ENCODE data around the gene PERM1. TPM values are rescaled to one million over a fixed set of nuclear protein-coding genes. Genes with fewer than 3 reads are reported as not detected.

The PERM1 gene
- polyA plus RNA-seq, 4 donors, result 0.14 to 0.38 (median 0.37) TPM; not detected in 1

DNA sequence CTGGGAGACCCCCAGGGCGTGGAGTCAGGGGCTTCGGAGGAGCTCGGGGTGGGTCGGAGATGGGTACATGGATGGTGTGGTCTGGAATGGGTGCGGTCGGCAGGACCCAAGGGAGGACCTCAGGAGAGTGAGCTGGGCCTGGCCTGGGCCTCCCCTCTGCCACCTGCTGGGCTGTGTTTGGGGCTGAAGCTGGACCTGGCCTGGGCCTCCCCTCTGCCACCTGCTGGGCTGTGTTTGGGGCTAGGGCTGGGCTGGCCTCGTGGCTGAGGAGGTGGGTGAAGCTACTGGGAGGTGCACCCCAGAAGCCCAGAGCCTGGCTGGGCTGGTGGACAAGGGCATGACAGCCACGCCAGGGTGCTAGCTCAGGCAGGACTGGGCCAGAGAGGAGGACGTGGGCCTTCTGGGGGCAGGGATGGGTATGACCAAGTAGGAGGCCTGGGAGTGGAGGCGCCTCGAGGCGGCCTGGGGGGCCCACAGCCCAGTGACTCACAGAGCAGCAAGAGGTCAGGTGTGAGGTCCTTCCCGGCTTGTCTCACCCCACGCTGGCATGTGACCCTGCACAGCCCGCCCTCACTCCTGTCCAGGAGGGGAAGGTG is 43.7 kb downstream of the PERM1 start:
- no peak for DNase-seq (ENCODE audit: low read depth in 4 of 4, low spot score in 3 of 4)

DNA sequence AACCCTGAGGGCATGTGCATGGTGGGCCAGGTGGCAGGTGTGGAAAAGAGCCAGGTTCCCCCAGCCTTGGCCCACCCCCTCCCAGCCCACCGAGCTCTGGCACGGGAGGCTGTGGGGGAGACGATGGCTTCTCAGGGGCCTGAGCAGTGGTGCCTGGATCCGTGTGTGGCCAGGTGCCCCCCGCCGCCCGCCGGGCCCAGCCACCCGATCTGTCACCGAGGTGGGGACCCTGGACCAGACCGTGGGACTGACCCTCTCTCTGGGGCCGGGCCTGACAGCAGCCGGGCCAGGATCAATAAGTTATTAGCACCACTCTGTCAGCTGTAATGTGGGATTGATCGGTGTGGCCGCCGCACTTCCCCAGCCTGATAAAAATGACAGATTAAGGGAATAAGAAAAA is 44.4 kb downstream of the PERM1 start:
- DNase-seq (ENCODE audit: low read depth in 4 of 4, low spot score in 3 of 4), result no peak

DNA sequence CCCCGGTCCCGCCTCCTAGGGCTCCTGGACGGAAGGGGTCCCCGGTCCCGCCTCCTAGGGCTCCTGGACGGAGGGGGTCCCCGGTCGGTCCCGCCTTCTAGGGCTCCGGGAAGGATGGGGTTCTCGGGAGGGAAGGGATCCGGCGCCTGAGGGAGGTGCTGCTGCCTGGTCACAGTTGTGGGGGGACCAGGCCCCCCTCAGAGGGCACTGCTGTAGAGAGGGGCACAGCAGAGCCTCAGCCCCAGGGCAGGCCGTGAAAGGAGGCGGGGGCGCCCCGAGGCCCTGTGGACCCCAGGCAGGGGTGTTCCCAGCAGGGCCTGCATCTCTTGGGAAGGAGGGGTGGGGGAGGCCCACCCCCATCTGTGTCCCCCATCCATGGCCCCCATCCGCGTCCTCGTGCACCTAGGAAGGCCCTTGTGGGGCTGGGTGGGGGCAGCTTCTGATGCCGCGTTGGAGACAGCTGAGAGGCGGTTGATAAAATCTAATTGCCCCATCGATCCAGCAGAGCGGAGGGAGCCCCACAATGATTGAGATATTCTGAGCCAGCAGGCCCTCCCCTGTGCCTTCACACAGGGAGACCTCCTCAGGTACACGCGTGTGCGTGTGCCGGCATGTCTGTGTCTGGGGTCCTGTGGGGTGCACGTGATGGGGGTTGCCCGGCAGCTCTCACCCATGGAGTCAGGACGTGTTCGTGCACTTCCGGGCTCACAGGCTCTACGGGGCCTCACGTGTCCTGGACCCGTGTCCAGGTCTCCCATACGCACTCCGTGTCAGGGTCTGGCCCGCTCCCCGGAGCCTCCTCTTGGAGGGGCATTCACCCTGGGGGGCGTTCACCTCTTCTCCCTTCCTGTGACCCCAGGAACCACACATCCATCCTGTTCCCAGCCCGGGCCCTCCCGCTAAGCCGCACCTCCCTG is 45.3 kb downstream of the PERM1 start:
- no peak for DNase-seq (ENCODE audit: low read depth in 4 of 4, low spot score in 3 of 4)

DNA sequence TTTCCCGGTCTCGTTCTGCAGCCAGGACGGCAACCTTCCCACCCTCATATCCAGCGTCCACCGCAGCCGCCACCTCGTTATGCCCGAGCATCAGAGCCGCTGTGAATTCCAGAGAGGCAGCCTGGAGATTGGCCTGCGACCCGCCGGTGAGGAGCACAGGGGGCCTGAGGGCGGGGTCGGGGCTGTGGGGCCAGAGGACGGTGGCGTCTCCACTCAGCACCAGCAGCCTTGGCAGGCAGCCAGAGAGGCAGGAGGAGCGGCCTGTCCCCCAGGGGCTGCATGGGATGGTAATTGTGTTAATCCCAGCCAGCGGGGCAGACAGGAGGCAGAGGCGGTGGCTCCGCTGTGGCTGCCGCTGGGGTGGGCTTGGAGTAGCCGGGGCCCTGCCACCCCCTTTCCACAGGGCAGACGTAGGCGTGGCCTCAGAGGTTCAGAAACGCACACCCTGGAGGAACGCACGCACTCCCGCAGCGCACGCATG is 46.1 kb downstream of the PERM1 start:
- DNase-seq (ENCODE audit: low read depth in 4 of 4, low spot score in 3 of 4), result no peak

DNA sequence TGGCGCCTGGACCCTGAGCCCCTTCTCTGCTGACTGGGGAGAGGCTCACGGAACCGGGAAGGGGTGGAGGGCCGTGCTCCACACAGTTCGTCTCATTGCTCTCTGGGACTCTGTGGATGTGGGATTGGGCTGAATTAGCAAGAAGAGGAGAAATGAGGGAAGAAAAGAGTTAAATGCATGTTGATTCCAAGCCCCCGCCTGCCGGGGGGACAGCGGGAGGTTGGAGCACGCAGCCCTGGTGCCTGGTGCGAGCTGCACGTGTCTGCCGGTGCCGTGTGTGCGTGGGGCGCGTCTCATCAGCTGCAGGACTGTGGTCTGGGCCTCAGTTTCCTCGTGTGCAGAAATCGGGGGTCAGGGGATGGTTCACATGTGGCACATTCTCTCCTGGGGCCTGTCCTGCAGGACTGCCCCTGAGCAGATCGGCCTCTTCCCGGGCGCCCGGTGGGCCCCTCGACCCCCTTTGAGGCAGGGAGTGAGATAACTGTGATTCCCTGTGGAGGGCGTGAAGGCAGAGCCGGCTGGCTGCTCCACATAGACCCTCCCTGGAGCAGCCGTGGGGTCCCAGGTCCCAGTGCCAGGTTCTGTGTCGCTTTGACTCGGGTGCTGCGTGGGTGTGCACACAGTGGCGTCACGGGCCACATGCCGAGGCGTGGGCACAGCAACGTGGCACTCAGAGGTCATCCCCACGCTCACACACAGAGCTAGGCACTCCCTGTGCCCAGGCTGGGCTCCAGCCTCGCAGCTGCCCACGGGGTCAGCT is 46.7 kb downstream of the PERM1 start:
- no peak for DNase-seq (ENCODE audit: low read depth in 4 of 4, low spot score in 3 of 4)

DNA sequence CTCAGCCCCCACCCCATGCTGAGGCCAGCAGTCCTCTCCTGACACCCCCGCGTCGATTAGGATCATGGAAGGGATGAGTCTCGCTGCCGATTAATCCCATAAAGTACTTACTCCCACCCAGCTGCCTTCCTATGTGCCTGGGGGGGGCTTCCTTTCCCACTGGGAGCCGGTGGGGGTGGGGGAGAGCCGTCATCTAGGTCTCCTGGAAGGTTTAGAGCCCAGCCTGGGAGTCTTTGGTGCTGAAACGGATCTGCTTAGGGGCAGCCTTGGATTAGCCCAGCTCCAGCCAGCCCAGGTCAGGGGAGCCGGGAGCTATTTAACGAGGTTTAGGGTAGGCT is 48.3 kb downstream of the PERM1 start:
- DNase-seq (ENCODE audit: low read depth in 4 of 4, low spot score in 3 of 4), result no peak

DNA sequence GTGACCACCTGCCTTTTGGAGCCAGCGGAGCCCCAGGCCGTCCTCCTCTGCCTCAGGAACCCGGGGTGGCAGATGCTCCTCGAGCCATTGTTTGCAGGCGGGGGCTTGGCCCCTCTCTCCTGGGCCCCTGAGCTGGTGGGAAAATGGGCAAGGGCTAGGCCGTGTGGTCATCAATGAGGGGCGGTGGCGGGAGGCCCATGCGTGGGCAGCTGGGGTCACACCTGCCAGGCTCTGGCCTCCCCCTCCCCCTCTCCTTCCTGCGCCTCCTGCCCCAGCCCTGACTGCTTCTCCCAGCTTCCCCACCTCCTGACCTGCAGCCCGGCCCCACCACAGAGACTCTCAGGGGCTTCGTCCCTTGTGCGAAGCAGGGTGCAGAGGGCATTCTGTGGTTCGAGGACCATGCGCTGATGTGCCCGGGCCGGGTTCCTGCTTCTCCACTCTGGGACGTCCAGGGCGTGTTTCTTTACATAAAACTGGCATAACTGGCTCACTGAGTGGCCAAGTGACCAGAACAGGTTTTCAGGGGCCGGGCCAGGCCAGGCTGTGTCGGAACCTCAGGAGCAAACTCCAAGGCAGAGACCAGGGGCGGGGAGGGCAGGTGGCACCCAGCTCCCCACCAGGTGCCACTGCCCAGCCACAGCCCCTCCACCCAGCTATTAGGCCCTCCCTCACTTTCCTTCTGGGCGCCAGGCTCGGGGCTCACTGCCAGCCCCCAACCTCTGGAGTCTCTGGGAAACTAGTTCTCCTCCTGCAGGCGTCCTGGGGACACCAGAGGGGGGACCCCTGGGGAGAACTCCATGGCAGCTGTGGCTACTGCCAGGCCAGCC is 48.9 kb downstream of the PERM1 start:
- no peak for DNase-seq (ENCODE audit: low read depth in 4 of 4, low spot score in 3 of 4)

DNA sequence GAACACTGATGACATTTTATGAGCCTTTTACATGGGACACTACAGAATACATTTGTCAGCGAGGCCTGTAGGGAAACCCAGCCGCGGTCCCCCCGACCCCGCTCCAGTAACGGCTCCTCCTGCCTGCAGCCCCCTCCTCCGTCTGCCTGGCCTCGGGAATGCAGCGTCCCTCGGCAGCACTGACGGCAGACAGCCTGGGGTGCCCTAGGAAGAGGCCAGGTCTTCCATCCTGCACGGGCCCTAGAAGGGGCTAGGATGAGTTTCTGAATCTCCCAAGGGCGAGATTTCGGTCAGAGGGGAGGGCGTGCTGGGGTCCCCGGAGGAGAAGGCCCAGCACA is 49.8 kb downstream of the PERM1 start:
- no peak for DNase-seq (ENCODE audit: low read depth in 4 of 4, low spot score in 3 of 4)

DNA sequence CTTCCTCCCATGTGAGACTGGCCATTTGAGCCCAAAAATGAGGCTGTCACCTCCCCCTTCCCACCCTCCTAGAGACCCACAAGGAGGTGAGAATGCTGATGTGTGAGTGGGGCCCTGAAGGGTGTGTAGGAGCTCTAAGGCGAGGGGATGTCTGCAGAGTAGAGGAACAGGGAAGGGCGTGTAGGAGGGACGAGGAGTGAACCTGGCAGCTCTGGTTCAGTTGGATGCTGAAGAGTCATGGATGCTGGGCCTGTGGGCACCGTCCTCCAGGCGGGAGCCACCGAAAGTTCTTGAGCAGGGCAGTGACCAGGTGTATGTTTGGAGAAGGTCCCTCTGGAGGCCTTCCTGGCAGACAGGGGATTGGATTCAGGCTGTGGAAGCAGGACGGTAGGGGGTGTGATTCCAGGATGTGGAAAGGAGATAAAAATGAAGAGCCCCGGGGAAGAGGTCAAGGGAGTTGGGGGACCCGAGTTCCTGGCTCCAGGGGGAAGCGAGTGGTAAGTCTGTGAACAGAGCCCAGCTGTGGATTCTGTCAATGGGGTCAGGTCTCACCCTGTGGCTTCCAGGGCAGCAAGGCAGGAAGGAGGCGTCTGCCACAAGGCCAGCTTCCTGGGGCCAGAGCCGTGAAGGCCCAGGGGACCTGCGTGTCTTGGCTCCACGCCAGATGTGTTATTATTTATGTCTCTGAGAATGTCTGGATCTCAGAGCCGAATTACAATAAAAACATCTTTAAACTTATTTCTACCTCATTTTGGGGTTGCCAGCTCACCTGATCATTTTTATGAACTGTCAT is 50.3 kb downstream of the PERM1 start:
- DNase-seq (ENCODE audit: low read depth in 4 of 4, low spot score in 3 of 4), result no peak

DNA sequence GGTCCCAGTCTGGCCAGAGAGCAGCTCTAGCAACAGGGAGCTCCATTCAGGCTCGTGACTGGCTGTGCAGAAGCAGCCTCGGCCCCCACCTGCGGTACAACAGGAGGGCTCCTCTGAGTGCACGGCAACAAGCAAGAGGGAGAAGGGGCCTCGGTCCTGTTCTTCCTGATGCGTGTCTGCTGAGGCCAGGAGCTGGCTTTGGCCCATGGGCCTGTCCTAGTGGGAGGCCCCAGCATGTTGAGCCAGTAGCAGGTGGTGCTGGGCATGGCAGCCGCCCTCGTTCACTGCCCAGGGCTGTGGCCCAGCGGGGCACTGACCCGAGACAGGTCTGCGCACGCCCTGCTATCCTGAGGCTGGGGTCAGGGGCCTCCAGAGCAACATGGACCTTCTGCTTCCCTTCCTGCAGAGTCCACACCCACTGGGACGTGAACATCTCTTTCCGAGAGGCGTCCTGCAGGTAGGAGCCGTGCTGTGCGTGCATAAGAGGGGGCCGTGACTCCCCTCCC is 51.2 kb downstream of the PERM1 start:
- DNase-seq (ENCODE audit: low read depth in 4 of 4, low spot score in 3 of 4), result no peak

DNA sequence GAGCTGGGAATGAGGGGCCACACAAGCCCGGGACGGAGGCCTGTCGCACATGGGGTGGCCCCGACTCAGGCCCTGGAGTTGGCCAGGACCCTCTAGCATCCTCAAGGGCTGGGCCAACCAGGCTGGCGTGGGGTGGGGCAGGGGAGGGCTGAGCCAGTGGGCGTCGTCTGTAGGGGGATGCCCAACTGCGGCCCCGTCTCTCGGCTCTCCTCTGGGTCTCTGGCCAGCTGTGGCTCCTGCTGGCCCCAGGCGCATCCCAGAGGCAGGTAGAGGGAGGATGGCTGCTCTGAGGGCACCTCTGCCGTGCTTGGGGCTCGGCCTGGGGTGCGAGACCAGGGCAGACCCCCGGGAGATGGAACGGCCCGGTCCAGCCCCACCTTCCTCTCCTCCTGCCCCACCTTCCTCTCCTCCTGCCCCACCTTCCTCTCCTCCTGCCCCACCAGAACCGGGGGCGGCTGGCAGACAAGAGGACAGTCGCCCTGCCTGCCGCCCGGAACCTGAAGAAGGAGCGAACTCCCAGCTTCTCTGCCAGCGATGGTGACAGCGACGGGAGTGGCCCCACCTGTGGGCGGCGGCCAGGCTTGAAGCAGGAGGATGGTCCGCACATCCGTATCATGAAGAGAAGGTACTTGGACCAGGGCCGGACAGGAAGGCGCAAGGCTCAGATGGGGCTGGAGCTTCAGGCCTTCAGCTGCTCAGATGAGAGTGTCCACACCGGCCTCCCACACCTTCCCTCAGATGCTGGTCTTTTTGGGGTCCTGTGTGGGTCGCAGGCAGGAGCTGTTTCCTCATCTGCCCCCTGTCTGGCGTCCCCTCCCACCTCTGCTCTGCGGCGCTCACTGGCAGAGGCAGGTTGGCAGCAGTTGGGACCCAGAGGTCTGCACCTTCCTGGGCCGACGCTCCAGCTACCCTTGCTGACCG is 51.9 kb downstream of the PERM1 start:
- no peak for DNase-seq (ENCODE audit: low read depth in 4 of 4, low spot score in 3 of 4)

DNA sequence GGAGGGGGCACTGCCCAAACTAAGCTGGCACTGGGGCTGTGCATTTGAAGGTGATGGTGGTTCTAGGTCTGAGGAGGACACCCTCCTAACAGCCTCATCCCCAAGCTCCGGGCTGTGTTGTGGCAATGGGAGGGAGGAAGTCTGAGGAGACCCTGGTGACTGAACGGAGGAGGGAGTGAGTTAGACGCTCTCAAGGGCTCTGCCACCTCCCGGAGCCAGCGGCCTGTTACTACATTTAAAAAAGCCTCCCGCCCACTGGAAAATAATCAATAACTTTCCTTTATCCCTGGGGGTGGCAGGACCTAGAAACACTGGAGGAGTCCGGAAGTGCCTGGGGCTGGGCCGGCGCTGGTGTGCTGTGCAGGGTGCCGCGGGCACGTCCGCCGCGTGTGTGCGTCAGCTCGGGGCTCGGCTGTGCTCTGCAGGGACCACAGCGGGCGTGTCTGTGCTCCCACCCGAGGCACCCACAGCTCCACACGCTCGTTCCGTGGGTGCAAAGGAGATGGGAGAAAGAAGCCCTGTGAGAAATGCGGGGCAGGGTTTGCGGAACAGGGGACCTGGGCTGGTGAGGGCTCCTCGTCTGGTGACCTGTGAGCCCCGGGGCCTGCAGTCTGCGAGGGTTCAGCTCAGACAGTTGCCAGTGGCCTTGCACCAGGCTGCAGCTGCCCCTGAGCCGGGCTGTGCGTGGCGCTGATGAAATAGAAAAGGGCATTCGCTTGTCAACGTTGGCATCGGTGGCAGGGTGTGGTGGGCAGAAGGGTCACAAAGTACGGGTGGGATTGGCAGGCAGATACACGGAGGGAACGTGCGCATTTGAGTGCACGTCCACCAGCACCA is 52.9 kb downstream of the PERM1 start:
- DNase-seq (ENCODE audit: low read depth in 4 of 4, low spot score in 3 of 4), result no peak

DNA sequence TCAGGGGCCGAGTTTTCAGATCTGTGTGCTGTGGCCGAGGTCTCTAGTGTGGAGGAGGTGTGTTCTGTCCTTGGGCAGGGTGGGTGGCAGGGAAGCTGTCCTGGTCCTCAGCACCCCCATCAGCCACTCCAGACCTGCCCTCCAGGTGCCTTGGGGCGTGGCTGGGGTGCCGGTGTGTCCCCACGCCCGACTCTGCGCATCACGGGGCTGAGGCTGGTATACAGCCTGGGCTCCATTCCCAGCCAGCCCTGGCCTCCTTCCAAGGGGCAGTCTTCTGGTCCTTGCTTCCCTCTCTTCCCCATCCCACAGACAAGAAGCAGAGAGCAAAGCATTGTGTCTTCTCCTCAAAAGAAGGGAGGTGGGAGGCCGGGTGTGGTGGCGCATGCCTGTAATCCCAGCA is 54.1 kb downstream of the PERM1 start:
- DNase-seq (ENCODE audit: low read depth in 4 of 4, low spot score in 3 of 4), result no peak

DNA sequence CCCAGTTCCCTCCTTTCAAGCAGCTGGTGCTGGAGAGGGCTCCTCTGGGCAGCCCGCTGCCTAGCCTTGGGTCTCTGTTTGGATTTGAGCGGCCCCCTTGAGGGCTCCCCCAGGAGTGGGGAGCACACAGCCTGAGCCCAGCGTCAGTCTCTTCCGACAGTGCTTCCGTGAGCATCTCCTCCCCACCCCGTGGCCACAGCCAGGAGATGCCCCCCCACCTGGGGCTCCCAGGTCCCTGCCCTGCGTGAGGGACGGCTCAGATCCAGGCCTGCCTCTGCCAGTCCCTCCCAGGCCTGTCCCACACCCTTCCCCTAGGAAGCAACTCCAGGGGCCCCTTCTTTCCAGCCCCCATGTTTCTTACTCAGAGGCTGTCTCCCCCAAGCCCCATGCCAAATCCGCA is 54.7 kb downstream of the PERM1 start:
- DNase-seq (ENCODE audit: low read depth in 4 of 4, low spot score in 3 of 4), result no peak

DNA sequence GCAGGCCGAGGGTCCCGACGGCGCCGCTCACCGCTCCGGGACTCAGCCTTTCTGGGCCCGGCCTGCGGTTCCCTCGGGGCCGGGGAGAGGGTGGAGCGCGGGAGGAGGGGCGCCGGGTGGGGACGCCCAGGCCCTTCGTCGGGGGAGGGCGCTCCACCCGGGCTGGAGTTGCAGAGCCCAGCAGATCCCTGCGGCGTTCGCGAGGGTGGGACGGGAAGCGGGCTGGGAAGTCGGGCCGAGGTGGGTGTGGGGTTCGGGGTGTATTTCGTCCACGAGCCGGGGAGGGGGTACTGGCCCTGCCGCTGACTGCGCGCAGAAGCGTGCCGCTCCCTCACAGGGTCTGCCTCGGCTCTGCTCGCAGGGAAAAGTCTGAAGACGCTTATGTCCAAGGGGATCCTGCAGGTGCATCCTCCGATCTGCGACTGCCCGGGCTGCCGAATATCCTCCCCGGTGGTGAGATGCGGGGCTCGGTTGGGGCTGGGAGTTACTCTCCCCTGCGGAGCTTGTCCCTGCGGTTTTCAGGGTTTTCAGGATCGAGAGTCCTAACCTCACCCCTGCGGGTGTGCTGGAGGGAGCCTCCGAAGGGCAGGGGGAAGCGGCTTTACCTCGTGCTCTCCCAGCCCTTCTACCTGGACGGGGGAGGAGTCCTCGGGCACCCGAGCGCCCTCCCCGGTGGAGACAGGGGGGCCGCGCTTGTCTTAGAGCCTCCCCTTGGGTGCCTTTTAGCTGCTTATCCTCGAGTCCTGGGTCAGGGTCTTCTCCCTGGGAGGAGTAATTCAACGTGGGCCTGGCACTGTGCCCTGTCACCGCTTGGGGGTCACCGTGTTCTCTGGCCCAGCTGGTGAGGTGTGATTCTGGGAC is 56.1 kb downstream of the PERM1 start:
- DNase-seq (ENCODE audit: low read depth in 4 of 4, low spot score in 3 of 4), result no peak

All from right renal pelvis (tissue), 4 donors.